GM10248 (cell line): ENCODE measurements around the gene ST7.

Experiments used
- CTCF ChIA-PET: fragments of 300-600 bp; sonication (Branson Sonifier 250); formaldehyde crosslinking; extraction: SDS; loops from one replicate; lab custom pipeline; 2021; ENCODE audit warnings: antibody characterized with exemption; lab: Yijun Ruan, JAX
- POLR2A ChIA-PET: fragments of 350-650 bp; sonication (Branson Sonifier 250); formaldehyde crosslinking; extraction: SDS; loops from one replicate; lab custom pipeline; 2020; ENCODE audit warnings: antibody characterized with exemption; lab: Yijun Ruan, JAX
- DNase-seq: peaks from one replicate; pipeline ENCODE4 v3.0.0; 2012; ENCODE audit errors: extremely low spot score
- TF ChIP-seq, protein P1 (sequence below): IDR thresholded peaks from 2 replicates; pipeline ENCODE4 v1.5.1; 2012; ENCODE audit warnings: mild to moderate bottlenecking, low read depth; ENCODE audit errors: extremely low read depth, missing control alignments, control extremely low read depth

ST7 gene

DNA sequence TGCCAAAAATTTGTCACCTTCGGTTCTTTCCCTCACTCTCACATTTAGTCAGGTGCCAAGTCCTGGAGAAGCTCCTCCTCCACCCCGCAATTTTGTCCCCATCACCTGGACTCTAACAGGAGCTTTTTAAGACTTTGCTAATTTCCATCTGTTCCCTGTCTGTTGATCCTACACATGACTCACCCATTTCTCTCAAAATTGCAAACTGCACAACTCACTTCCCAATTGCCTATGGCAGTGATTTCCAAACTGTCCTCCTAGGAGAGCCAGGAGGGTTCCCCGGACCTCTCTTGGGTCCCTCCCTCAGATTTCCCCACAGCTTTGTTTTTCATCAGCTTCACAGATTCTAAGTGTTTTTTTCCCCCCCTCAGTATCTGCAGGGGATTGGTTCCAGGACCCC lies 249.2 kb downstream of the ST7 start:
- no peak for DNase-seq
- ChIA-PET POLR2A (no interaction called here), CTCF (interaction anchor here (0.9 to 4.1 kb wide), 8 partner anchors 8 to 183 kb away, joined by 3 to 31 read pairs (median 4); no protein-coding TSS in a partner anchor)
- TF ChIP-seq, protein P1, sequence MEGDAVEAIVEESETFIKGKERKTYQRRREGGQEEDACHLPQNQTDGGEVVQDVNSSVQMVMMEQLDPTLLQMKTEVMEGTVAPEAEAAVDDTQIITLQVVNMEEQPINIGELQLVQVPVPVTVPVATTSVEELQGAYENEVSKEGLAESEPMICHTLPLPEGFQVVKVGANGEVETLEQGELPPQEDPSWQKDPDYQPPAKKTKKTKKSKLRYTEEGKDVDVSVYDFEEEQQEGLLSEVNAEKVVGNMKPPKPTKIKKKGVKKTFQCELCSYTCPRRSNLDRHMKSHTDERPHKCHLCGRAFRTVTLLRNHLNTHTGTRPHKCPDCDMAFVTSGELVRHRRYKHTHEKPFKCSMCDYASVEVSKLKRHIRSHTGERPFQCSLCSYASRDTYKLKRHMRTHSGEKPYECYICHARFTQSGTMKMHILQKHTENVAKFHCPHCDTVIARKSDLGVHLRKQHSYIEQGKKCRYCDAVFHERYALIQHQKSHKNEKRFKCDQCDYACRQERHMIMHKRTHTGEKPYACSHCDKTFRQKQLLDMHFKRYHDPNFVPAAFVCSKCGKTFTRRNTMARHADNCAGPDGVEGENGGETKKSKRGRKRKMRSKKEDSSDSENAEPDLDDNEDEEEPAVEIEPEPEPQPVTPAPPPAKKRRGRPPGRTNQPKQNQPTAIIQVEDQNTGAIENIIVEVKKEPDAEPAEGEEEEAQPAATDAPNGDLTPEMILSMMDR, result no peak

DNA sequence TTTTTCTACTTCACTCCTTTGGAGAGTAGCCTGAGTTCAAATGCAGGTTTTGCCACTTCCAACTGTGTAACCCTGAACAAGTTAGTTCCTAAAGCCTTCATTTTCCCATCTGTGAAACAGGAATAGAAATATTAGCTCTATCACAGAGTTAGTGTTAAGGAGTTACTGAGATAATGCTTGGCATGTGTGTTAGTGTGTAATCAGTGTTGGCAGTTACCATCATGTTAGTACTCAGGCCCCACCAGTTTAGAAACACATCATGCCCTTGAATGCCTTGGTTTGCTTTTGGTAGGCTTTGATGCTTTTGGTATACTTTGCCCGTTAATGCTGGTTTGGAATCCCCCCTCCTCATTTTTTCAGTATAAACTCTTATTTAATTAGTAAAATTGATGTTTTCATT lies 249.9 kb downstream of the ST7 start:
- TF ChIP-seq, protein P1, result no peak
- DNase-seq, result no peak
- POLR2A ChIA-PET, result no interaction called here
- CTCF ChIA-PET, result interaction anchor here (1.0 to 4.1 kb wide), 3 partner anchors 9 to 182 kb away, joined by 3 to 31 read pairs (median 4); no protein-coding TSS in a partner anchor

DNA sequence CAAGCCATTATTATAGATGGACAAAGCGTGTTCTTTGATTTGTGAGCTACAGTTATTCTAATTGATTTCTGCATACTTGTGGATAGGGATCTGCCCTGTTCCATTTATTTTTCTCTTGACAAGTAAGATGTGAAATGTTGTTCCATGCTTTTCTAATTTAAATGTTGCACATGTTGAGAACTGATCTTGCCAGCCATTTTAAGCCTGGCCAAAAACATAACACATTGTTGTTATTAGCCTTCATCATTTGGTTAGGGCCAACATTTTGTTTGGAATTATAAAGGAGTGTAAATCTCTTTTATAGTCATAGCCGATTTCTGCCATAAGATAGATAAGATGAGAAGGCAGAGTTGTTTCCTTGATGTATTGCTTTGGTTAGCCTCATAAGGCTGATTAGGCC lies 252.6 kb downstream of the ST7 start:
- POLR2A ChIA-PET, result no interaction called here
- DNase-seq, result no peak
- TF ChIP-seq, protein P1, result no peak
- CTCF ChIA-PET, result no interaction called here

DNA sequence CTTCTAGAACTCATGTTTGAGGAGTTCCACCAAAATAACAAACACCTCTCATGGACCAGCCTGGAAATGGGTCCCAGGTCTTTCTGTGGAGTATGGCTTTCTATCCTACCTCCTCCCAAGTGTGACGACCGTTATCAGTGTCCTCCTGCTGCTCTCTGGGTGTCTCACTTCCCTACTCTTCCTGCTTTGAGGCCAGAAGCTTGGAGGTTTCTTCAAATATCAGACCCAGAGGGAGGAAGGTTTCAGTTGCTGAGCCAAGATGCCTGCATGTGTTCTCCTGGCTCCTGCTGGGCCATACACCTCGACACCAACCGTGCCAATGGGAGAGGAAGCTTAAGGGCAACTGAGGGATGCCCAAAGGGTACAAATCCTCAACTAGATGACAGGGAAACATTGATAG lies 255.0 kb downstream of the ST7 start:
- no peak for DNase-seq
- TF ChIP-seq, protein P1, result no peak
- ChIA-PET POLR2A (no interaction called here), CTCF (no interaction called here)

DNA sequence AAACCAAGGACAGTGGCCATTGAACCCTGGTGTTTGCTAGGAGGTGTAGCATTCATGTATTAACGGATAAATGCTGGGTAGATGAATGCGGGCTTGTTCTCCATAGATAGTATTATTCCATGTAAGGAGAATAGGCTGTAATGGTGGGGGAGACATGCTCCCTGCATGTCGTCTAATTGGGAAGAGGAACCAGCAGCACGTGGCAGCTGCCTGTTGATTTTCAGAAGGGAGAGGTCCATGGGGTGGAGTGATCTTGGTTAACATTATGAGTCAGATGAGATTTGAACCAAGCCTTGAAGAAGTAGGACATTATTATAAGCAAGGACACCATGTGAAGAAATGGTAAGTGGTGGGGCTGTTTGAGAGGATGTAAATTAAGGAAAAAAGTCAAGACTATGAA lies 257.1 kb downstream of the ST7 start:
- no peak for DNase-seq
- POLR2A ChIA-PET, result no interaction called here
- CTCF ChIA-PET, result interaction anchor here (1.0 to 2.3 kb wide), 3 partner anchors 8 to 11 kb away, joined by 4 to 7 read pairs (median 4); no protein-coding TSS in a partner anchor
- TF ChIP-seq, protein P1, result no peak

DNA sequence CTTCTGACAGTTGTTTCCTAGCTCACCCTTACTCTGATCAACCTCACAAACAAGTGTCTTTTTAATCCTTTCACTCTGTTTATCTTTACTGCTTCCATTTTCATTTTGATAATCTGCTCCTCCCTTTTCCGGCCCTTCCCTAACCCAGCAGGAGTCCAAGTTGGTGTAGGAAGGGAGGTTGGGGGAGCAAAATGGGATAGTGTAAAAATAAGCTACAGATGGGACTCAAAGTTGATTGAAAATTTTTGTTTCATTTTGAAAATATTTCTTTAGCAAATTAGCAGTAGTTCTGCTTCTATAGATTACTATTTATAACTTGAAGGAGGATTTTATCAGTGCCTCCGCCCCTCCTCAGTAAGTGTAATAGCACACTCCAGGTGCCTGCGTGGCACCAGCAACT lies 257.6 kb downstream of the ST7 start:
- CTCF ChIA-PET, result interaction anchor here (1.0 to 2.3 kb wide), 3 partner anchors 9 to 12 kb away, joined by 4 to 7 read pairs (median 4); no protein-coding TSS in a partner anchor
- TF ChIP-seq, protein P1, result no peak
- no peak for DNase-seq
- POLR2A ChIA-PET, result no interaction called here
